HCT116 (cell line): ENCODE measurements around the gene DGKB. TPM values are rescaled to one million over a fixed set of nuclear protein-coding genes. Genes with fewer than 3 reads are reported as not detected.

ENCODE experiments used
- ATAC-seq: fragments of 200-7000 bp; cut with Tn5 transposase; 2 replicates; pipeline ENCODE4 v1.9.1; 2020; ENCODE audit warnings: mild to moderate bottlenecking, moderate library complexity
- BruUV-seq: library from RNA; stranded (reverse); fragments of 400-500 nt; replicated peaks from 2 replicates; lab custom pipeline; 2021; lab: Mats Ljungman, UMichigan
- CTCF ChIA-PET: fragments of 300-600 bp; sonication (Branson Sonifier 250); formaldehyde crosslinking; loops from one replicate; lab custom pipeline; 2021; ENCODE audit warnings: antibody characterized with exemption; lab: Charles Lee
- POLR2A ChIA-PET: fragments of 300-600, 350-600 bp; sonication (Branson Sonifier 250); formaldehyde crosslinking; loops from one replicate; lab custom pipeline; 2021; ENCODE audit warnings: antibody characterized with exemption; lab: Charles Lee
- RAD21 ChIA-PET, 2 experiments: fragments of 300-600 bp; sonication (Branson Sonifier 250); formaldehyde crosslinking; loops; one replicate each; lab custom pipeline; 2023; ENCODE audit warnings: low total read pairs in 2 of 2; ENCODE audit not compliant: uncharacterized antibody in 2 of 2, unreplicated experiment in 2 of 2, low non-redundant PET in 1 of 2; lab: Charles Lee
- DNase-seq: peaks from one replicate; pipeline ENCODE4 v3.0.0-alpha.2; 2010; ENCODE audit warnings: low read depth, low spot score
- H2AFZ ChIP-seq: fragments of 200-600 bp; shearing (Covaris generic), sonication (generic); 2 replicates; pipeline ENCODE4 v1.6.1; 2017; ENCODE audit warnings: low read depth, mixed run types, mixed read lengths, antibody characterized with exemption, low read length; ENCODE audit not compliant: poor library complexity, severe bottlenecking
- H3K27ac ChIP-seq: 2 replicates; pipeline ENCODE4 v1.5.1; 2012; ENCODE audit warnings: low read depth, low read length
- H3K27me3 ChIP-seq: fragments of 200-600 bp; sonication (generic); 2 replicates; pipeline ENCODE4 v1.6.1; 2016; ENCODE audit warnings: mixed run types, low read length, mixed read lengths; ENCODE audit not compliant: insufficient read depth
- H3K36me3 ChIP-seq, 2 experiments: fragments of 200-500 bp in 1 of 2; fragments of 200-600 bp in 1 of 2; sonication (Bioruptor generic) in 1 of 2; sonication (generic) in 1 of 2; 2 replicates each; pipeline versions ENCODE4 v1.5.1 to v1.6.1; 2014 to 2016; ENCODE audit warnings: low read length in 2 of 2, inconsistent platforms in 1 of 2, mixed read lengths in 1 of 2, mixed run types in 1 of 2; ENCODE audit not compliant: insufficient read depth in 2 of 2, control insufficient read depth in 1 of 2
- H3K4me1 ChIP-seq, 2 experiments: fragments of 200-600 bp in 1 of 2; sonication (generic) in 1 of 2; 2 replicates each; pipeline versions ENCODE4 v1.5.1 to v1.6.1; 2012 to 2017; ENCODE audit warnings: low read length in 2 of 2, inconsistent platforms in 1 of 2, mild to moderate bottlenecking in 1 of 2, mixed read lengths in 1 of 2, mixed run types in 1 of 2, moderate library complexity in 1 of 2; ENCODE audit not compliant: insufficient read depth in 2 of 2, control insufficient read depth in 1 of 2
- H3K4me2 ChIP-seq: fragments of 200-600 bp; sonication (generic); 2 replicates; pipeline ENCODE4 v1.6.1; 2017; ENCODE audit warnings: mixed run types, low read length, mixed read lengths
- H3K4me3 ChIP-seq, 2 experiments: fragments of 200-600 bp in 1 of 2; sonication (generic) in 1 of 2; replicated peaks in 1 of 2; 2 replicates each; pipeline ENCODE4 v1.5.1; 2011 to 2016; ENCODE audit warnings: low read length in 2 of 2, control low read depth in 1 of 2, low read depth in 1 of 2, mild to moderate bottlenecking in 1 of 2, mixed read lengths in 1 of 2, mixed run types in 1 of 2
- H3K79me2 ChIP-seq: fragments of 200-600 bp; sonication (generic); 2 replicates; pipeline ENCODE4 v1.6.1; 2017; ENCODE audit warnings: mild to moderate bottlenecking, mixed run types, low read length, moderate library complexity, mixed read lengths; ENCODE audit not compliant: insufficient read depth
- H3K9ac ChIP-seq: fragments of 200-600 bp; sonication (generic); 2 replicates; pipeline ENCODE4 v1.6.1; 2016; ENCODE audit warnings: low read length, mixed read lengths
- H3K9me2 ChIP-seq: fragments of 200-600 bp; sonication (generic), shearing (Covaris generic); 2 replicates; pipeline ENCODE4 v1.6.1; 2017; ENCODE audit warnings: mixed run types, mild to moderate bottlenecking, moderate library complexity; ENCODE audit not compliant: insufficient read depth
- H3K9me3 ChIP-seq, 2 experiments: fragments of 200-500 bp in 1 of 2; fragments of 200-600 bp in 1 of 2; sonication (Bioruptor generic) in 1 of 2; sonication (generic) in 1 of 2; 2 replicates each; pipeline ENCODE4 v1.6.1; 2014 to 2017; ENCODE audit warnings: low read length in 2 of 2, mixed read lengths in 2 of 2, inconsistent platforms in 1 of 2, low read depth in 1 of 2, mild to moderate bottlenecking in 1 of 2, mixed run types in 1 of 2, moderate library complexity in 1 of 2; ENCODE audit not compliant: control insufficient read depth in 1 of 2, insufficient read depth in 1 of 2
- H4K20me1 ChIP-seq: fragments of 200-600 bp; sonication (generic), shearing (Covaris generic); 2 replicates; pipeline ENCODE4 v1.6.1; 2017; ENCODE audit warnings: mixed run types, mild to moderate bottlenecking, moderate library complexity; ENCODE audit not compliant: insufficient read depth
- ATF3 ChIP-seq: IDR thresholded peaks from 2 replicates; pipeline ENCODE4 v1.6.1; 2012
- CEBPB ChIP-seq: IDR thresholded peaks from 2 replicates; pipeline ENCODE4 v1.6.1; 2012; ENCODE audit warnings: low read depth
- EGR1 ChIP-seq: IDR thresholded peaks from 2 replicates; pipeline ENCODE4 v1.6.1; 2012; ENCODE audit warnings: low read depth
- ELF1 ChIP-seq: IDR thresholded peaks from 2 replicates; pipeline ENCODE4 v1.6.1; 2012; ENCODE audit warnings: low read depth, borderline replicate concordance
- EZH2 ChIP-seq: fragments of 200-600 bp; sonication (generic); IDR thresholded peaks from 2 replicates; pipeline ENCODE4 v1.6.1; 2017; ENCODE audit warnings: antibody characterized with exemption, mixed run types
- EZH2phosphoT487 ChIP-seq: fragments of 200-600 bp; IDR thresholded peaks from 2 replicates; pipeline ENCODE4 v1.6.1; 2018; ENCODE audit warnings: antibody characterized with exemption, borderline replicate concordance
- FOSL1 ChIP-seq: IDR thresholded peaks from 2 replicates; pipeline ENCODE4 v1.6.1; 2012; ENCODE audit warnings: low read depth
- JUND ChIP-seq: IDR thresholded peaks from 2 replicates; pipeline ENCODE4 v1.6.1; 2012
- MAX ChIP-seq: IDR thresholded peaks from 2 replicates; pipeline ENCODE4 v1.6.1; 2012
- POLR2A ChIP-seq: IDR thresholded peaks from 2 replicates; pipeline ENCODE4 v1.7.0; 2011; ENCODE audit warnings: borderline replicate concordance; ENCODE audit not compliant: insufficient read depth, insufficient read length; ENCODE audit errors: extremely low read depth
- RAD21 ChIP-seq: IDR thresholded peaks from 2 replicates; pipeline ENCODE4 v1.6.1; 2012; ENCODE audit warnings: low read depth, mild to moderate bottlenecking
- REST ChIP-seq: IDR thresholded peaks from 2 replicates; pipeline ENCODE4 v1.6.1; 2012; ENCODE audit warnings: low read depth
- SIN3A ChIP-seq: IDR thresholded peaks from 2 replicates; pipeline ENCODE4 v1.6.1; 2012; ENCODE audit warnings: low read depth
- TCF7L2 ChIP-seq: IDR thresholded peaks from 2 replicates; pipeline ENCODE4 v1.7.0; 2011; ENCODE audit warnings: borderline replicate concordance, inconsistent platforms; ENCODE audit not compliant: insufficient read depth, insufficient read length; ENCODE audit errors: extremely low read depth
- YY1 ChIP-seq: IDR thresholded peaks from 2 replicates; pipeline ENCODE4 v1.6.1; 2011; ENCODE audit warnings: low read length, low read depth, moderate library complexity, mild to moderate bottlenecking; ENCODE audit not compliant: insufficient replicate concordance; ENCODE audit errors: extremely low read depth
- ZBTB33 ChIP-seq: IDR thresholded peaks from 2 replicates; pipeline ENCODE4 v1.6.1; 2011; ENCODE audit warnings: mild to moderate bottlenecking, low read length, moderate library complexity; ENCODE audit not compliant: insufficient replicate concordance; ENCODE audit errors: extremely low read depth
- intact Hi-C: fragments of 100-400 bp; cut with micrococcal nuclease; formaldehyde crosslinking; loops from 2 replicates; pipeline ENCODE4 v1.10.0; 2022
- total RNA-seq: library from RNA; stranded (reverse); gene quantifications from one replicate; pipeline ENCODE4 v1.2.1, GENCODE V29; 2021; ENCODE audit not compliant: unreplicated experiment

Gene DGKB
- total RNA-seq, 1 experiment from 2014 or later = 0.05 TPM

GRCh38 chr7:14521183-14521582 lies 381.4 kb downstream of the DGKB start:
- CTCF ChIA-PET = no interaction called here
- Histone ChIP-seq H3K4me3 (no peak overlapping the region), H3K9me2 (no peaks in the 10 kb centered on the region; the same call in 1 of the 2 replicates), H2AFZ (no peak overlapping the region), H3K4me1 (no peaks in the 10 kb centered on the region), H3K27ac (no peak overlapping the region), H4K20me1 (no peaks in the 10 kb centered on the region), H3K36me3 (no peaks in the 10 kb centered on the region), H3K9me3 (no peaks in the 10 kb centered on the region), H3K79me2 (no peaks in the 10 kb centered on the region), H3K9ac (no peak overlapping the region), H3K27me3 (no peaks in the 10 kb centered on the region), H3K4me2 (no peak overlapping the region)
- POLR2A ChIA-PET = no interaction called here
- intact Hi-C loops = no loop called here
- RAD21 ChIA-PET = no interaction called here
- BruUV-seq = no TSS peak
- ATAC-seq (no peak), DNase-seq (no peak)
- TF ChIP-seq ATF3 (no peak), ELF1 (no peak), RAD21 (no peak), TCF7L2 (no peak), SIN3A (no peak), MAX (no peak), EGR1 (no peak), EZH2 (no peak), REST (no peak), YY1 (no peak), ZBTB33 (no peak), POLR2A (no peak), EZH2phosphoT487 (no peak), JUND (no peak), FOSL1 (no peak), CEBPB (no peak)
